Measurements from ENCODE around the gene DLL3. TPM values are rescaled to one million over a fixed set of nuclear protein-coding genes. Genes with fewer than 3 reads are reported as not detected.
A peak's percentile ranks its signal among the peaks of the same experiment; 100 is the strongest.

The DLL3 gene
- total RNA-seq, 3 donors from 2014 or later = 1.7 to 3.3 (median 1.7) TPM

- DNase-seq = no peak
- H3K9me3 Mint-ChIP-seq = no peaks in the 10 kb centered on the region
- H3K4me3 Mint-ChIP-seq = peak overlapping the region; percentile 69
- H3K27me3 Mint-ChIP-seq (ENCODE audit: low read depth) = peaks cover 48% of the 10 kb centered on the region
- peak; percentile 38 to 44 for ATAC-seq
- H3K36me3 Mint-ChIP-seq (ENCODE audit: insufficient read depth) = no peaks in the 10 kb centered on the region
- peaks cover 16% of the 10 kb centered on the region for H3K4me1 Mint-ChIP-seq (ENCODE audit: low read depth)
Measured at GRCh38 chr19:39497996-39498797, 550 bp upstream of the DLL3 start.

DNA sequence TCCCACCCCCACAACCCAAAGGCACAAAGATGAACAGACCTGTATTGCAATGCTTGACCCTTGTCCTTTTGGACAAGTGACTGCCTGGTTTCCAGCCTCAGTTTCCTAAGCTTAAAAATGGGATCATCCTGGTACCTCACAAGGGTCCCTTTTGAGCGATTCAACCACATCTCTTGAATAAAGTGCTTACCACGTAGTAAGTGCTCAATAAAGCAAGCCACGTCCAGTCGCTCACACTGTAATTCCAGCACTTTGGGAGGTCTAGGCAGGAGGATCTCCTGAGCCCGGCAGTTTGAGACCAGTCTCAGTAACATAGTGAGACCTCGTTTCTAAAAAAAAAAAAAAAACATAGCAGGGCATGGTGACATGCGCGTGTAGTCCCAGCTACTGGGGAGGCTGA lies 1.2 kb downstream of the DLL3 start:
- peak overlapping the region; percentile 17 for H3K4me3 Mint-ChIP-seq
- ATAC-seq (no peak), DNase-seq (no peak)
- no peaks in the 10 kb centered on the region for H3K9me3 Mint-ChIP-seq
- H3K36me3 Mint-ChIP-seq (ENCODE audit: insufficient read depth) = no peaks in the 10 kb centered on the region
- H3K4me1 Mint-ChIP-seq (ENCODE audit: low read depth) = peaks cover 18% of the 10 kb centered on the region
- peaks cover 66% of the 10 kb centered on the region for H3K27me3 Mint-ChIP-seq (ENCODE audit: low read depth)

DNA sequence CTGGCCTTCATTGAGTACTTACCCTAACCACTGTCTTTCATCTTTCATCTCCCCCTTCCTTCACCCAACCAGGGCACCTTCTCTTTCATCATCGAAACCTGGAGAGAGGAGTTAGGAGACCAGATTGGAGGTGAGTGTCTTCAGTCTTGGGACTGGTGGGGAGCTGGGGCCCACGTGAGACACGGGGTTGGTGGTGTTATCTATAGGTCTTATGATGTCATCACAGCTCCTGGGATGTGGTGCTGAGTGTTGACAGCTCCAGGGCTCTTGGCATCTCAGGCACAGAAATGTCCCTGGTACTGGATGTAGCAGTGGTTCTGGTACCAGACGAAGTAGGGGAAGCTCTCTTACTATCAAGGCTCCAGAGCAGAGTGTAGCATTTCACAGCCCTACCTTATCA lies 1.8 kb downstream of the DLL3 start:
- no peak overlapping the region for H3K4me3 Mint-ChIP-seq
- no peaks in the 10 kb centered on the region for H3K9me3 Mint-ChIP-seq
- ATAC-seq = no peak
- H3K27me3 Mint-ChIP-seq (ENCODE audit: low read depth) = peaks cover 67% of the 10 kb centered on the region
- peaks cover 18% of the 10 kb centered on the region for H3K4me1 Mint-ChIP-seq (ENCODE audit: low read depth)
- DNase-seq = no peak
- H3K36me3 Mint-ChIP-seq (ENCODE audit: insufficient read depth) = no peaks in the 10 kb centered on the region

DNA sequence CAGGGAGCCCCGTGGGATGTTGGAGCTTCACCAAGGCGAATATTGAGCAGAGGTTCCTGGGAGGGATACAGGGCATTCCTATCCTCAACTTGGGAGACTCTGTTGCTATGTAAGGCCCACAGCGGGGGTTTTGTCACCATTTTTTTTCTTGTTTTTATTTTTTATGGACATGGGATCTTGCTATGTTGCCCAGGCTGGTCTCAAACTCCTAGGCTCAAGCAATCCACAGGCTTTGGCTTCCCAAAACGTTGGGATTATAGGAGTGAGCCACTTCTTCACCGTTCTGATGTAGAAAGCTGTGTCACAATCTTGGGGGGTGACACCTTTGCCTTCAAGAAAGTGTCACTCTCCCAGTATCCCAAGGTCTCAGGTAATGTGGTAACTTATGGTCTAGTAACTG lies 2.6 kb downstream of the DLL3 start:
- H3K27me3 Mint-ChIP-seq (ENCODE audit: low read depth) = peaks cover 68% of the 10 kb centered on the region
- no peak for ATAC-seq
- H3K4me1 Mint-ChIP-seq (ENCODE audit: low read depth) = peaks cover 18% of the 10 kb centered on the region
- no peak overlapping the region for H3K4me3 Mint-ChIP-seq
- H3K9me3 Mint-ChIP-seq = no peaks in the 10 kb centered on the region
- H3K36me3 Mint-ChIP-seq (ENCODE audit: insufficient read depth) = no peaks in the 10 kb centered on the region
- DNase-seq = no peak

DNA sequence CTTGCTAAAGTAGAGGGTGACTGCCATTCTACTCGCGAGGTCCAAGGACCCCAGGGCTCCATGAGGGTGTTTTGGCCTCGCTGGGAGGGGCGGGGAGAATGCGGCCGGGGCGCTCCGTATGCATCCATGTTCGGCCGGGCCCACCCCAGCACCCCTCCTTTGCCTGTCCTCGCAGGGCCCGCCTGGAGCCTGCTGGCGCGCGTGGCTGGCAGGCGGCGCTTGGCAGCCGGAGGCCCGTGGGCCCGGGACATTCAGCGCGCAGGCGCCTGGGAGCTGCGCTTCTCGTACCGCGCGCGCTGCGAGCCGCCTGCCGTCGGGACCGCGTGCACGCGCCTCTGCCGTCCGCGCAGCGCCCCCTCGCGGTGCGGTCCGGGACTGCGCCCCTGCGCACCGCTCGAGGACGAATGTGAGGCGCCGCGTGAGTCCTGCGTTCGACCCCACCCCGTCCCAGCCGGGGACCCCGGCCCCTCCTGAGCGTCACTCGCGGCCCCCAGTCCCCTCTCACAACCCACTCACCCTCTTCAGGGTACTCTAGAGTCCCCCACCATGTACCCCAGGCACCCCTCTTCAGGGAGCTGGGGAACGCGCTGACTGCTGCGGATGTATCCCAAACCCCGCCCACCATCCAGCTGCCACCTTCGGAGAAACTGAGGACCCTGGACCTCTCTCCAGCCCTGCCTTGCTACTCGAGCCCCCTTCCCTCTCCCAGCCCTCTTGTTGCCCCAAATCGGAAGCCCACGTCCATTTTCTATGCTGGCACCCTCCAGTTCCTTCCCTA lies 4.1 kb downstream of the DLL3 start:
- Mint-ChIP-seq H3K9me3 (no peaks in the 10 kb centered on the region), H3K27me3 (ENCODE audit: low read depth) (peaks cover 70% of the 10 kb centered on the region), H3K36me3 (ENCODE audit: insufficient read depth) (no peaks in the 10 kb centered on the region), H3K4me1 (ENCODE audit: low read depth) (peaks cover 28% of the 10 kb centered on the region), H3K4me3 (no peak overlapping the region)
- DNase-seq = peak; percentile 75
- peak; percentile 53 to 60 for ATAC-seq

GRCh38 chr19:39506598-39506943 lies 7.8 kb downstream of the DLL3 start:
- Mint-ChIP-seq H3K9me3 (no peaks in the 10 kb centered on the region), H3K4me3 (peak overlapping the region; percentile 2), H3K36me3 (ENCODE audit: insufficient read depth) (no peaks in the 10 kb centered on the region), H3K27me3 (ENCODE audit: low read depth) (peaks cover 56% of the 10 kb centered on the region), H3K4me1 (ENCODE audit: low read depth) (peaks cover 18% of the 10 kb centered on the region)
- no peak for ATAC-seq
- no peak for DNase-seq

GRCh38 chr19:39506944-39507714 lies 8.4 kb downstream of the DLL3 start:
- peak overlapping the region; percentile 68 for H3K4me3 Mint-ChIP-seq
- ATAC-seq (peak; percentile 80 to 86), DNase-seq (peak; percentile 17)
- peaks cover 56% of the 10 kb centered on the region for H3K27me3 Mint-ChIP-seq (ENCODE audit: low read depth)
- H3K36me3 Mint-ChIP-seq (ENCODE audit: insufficient read depth) = no peaks in the 10 kb centered on the region
- H3K4me1 Mint-ChIP-seq (ENCODE audit: low read depth) = peaks cover 18% of the 10 kb centered on the region
- no peaks in the 10 kb centered on the region for H3K9me3 Mint-ChIP-seq

DNA sequence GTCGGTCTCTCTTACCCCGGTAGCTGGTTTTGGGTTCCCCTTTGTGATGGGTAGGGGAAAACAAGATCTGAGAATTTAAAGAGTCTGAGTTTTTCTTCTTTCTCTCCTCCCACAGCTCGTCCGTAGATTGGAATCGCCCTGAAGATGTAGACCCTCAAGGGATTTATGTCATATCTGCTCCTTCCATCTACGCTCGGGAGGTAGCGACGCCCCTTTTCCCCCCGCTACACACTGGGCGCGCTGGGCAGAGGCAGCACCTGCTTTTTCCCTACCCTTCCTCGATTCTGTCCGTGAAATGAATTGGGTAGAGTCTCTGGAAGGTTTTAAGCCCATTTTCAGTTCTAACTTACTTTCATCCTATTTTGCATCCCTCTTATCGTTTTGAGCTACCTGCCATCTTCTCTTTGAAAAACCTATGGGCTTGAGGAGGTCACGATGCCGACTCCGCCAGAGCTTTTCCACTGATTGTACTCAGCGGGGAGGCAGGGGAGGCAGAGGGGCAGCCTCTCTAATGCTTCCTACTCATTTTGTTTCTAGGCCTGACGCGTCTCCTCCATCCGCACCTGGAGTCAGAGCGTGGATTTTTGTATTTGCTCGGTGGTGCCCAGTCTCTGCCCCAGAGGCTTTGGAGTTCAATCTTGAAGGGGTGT lies 9.1 kb downstream of the DLL3 start:
- Mint-ChIP-seq H3K27me3 (ENCODE audit: low read depth) (peaks cover 61% of the 10 kb centered on the region), H3K36me3 (ENCODE audit: insufficient read depth) (no peaks in the 10 kb centered on the region), H3K9me3 (no peaks in the 10 kb centered on the region), H3K4me1 (ENCODE audit: low read depth) (peaks cover 18% of the 10 kb centered on the region), H3K4me3 (peak overlapping the region; percentile 68)
- DNase-seq (no peak), ATAC-seq (no peak)

DNA sequence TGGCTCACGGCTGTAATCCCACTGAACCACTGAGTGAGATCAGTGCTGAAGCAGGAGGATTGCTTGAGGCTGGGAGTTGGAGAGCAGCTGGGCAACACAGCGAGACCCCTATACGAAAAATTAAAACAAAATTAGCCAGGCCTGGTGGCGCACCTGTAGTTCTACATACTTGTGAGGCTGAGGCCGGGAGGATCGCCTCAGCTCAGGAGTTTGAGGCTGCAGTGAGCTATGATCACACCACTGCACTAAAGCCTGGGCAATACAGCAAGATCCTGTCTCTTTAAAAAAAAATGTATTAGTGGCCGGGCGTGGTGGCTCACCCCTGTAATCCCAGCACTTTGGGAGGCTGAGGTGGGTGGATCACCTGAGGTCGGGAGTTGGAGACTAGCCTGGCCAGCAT lies 9.9 kb downstream of the DLL3 start:
- Mint-ChIP-seq H3K4me1 (ENCODE audit: low read depth) (peaks cover 14% of the 10 kb centered on the region), H3K36me3 (ENCODE audit: insufficient read depth) (no peaks in the 10 kb centered on the region), H3K9me3 (no peaks in the 10 kb centered on the region), H3K27me3 (ENCODE audit: low read depth) (peaks cover 58% of the 10 kb centered on the region), H3K4me3 (no peak overlapping the region)
- ATAC-seq = no peak
- DNase-seq = no peak

GRCh38 chr19:39509233-39509632 lies 10.5 kb downstream of the DLL3 start:
- Mint-ChIP-seq H3K4me1 (ENCODE audit: low read depth) (peaks cover 14% of the 10 kb centered on the region), H3K4me3 (no peak overlapping the region), H3K9me3 (no peaks in the 10 kb centered on the region), H3K36me3 (ENCODE audit: insufficient read depth) (no peaks in the 10 kb centered on the region), H3K27me3 (ENCODE audit: low read depth) (peaks cover 57% of the 10 kb centered on the region)
- ATAC-seq (no peak), DNase-seq (no peak)

GRCh38 chr19:39512988-39513387 lies 14.2 kb downstream of the DLL3 start:
- no peak for ATAC-seq
- H3K4me1 Mint-ChIP-seq (ENCODE audit: low read depth) = peaks cover 15% of the 10 kb centered on the region
- DNase-seq = no peak
- no peaks in the 10 kb centered on the region for H3K9me3 Mint-ChIP-seq
- H3K36me3 Mint-ChIP-seq (ENCODE audit: insufficient read depth) = peaks cover 2% of the 10 kb centered on the region
- H3K27me3 Mint-ChIP-seq (ENCODE audit: low read depth) = peaks cover 64% of the 10 kb centered on the region
- H3K4me3 Mint-ChIP-seq = no peak overlapping the region

- no peaks in the 10 kb centered on the region for H3K9me3 Mint-ChIP-seq
- peaks cover 2% of the 10 kb centered on the region for H3K36me3 Mint-ChIP-seq (ENCODE audit: insufficient read depth)
- DNase-seq (no peak), ATAC-seq (peak; percentile 74 to 78)
- H3K4me1 Mint-ChIP-seq (ENCODE audit: low read depth) = peaks cover 12% of the 10 kb centered on the region
- peaks cover 58% of the 10 kb centered on the region for H3K27me3 Mint-ChIP-seq (ENCODE audit: low read depth)
- H3K4me3 Mint-ChIP-seq = peak within 1 kb of the TSS; percentile 70
Measured at GRCh38 chr19:39514840-39515550, 16.2 kb downstream of the DLL3 start, which contains the start of gene SELENOV. Gene SELENOV, plus strand, starts transcription at chr19:39515139. Its CDS starts 74 bp downstream, at chr19:39515213.

DNA sequence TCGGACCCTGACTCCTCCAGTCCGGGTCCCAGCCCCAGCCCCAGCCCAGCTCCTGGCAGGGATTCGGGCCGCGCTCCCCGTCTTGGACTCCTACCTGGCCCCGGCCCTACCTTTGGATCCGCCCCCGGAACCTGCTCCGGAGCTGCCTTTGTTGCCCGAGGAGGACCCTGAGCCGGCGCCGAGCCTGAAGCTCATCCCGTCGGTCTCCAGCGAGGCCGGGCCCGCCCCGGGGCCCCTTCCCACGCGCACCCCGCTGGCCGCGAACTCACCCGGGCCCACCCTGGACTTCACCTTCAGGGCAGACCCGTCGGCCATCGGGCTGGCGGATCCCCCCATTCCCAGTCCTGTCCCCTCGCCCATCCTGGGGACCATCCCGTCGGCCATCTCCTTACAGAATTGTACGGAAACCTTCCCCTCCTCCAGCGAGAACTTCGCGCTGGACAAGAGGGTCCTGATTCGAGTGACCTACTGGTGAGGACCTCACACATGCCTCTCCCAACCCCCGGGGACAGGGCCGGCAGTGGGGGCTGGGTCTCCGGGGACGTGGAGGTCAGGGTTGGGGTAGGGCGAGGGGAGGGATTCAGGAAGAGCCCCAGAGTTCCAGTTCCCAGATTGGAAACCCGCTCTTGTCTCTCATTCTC lies 16.9 kb downstream of the DLL3 start:
- Mint-ChIP-seq H3K4me3 (peak overlapping the region; percentile 70), H3K27me3 (ENCODE audit: low read depth) (peaks cover 58% of the 10 kb centered on the region), H3K9me3 (no peaks in the 10 kb centered on the region), H3K4me1 (ENCODE audit: low read depth) (peaks cover 12% of the 10 kb centered on the region), H3K36me3 (ENCODE audit: insufficient read depth) (peaks cover 2% of the 10 kb centered on the region)
- peak in 1 of 2 donors; percentile 18 for ATAC-seq
- DNase-seq = peak; percentile 18

All from activated T-cell treated with anti-CD3 and anti-CD28 coated beads, Interleukin-2, amount 50 U/mL, for 4 hours (primary cell).